WTC11 (cell line): Measurements from ENCODE around the gene TTC17. TPM values are rescaled to one million over a fixed set of nuclear protein-coding genes. Genes with fewer than 3 reads are reported as not detected.

Experiments used
- ATAC-seq: fragments of 200-7000 bp; cut with Tn5 transposase; 2 replicates; pipeline ENCODE4 v1.10.0; 2021; ENCODE audit warnings: mild to moderate bottlenecking, moderate library complexity
- CTCF ChIA-PET: fragments of 300-600 bp; sonication (Branson Sonifier 250); formaldehyde crosslinking; loops from one replicate; lab custom pipeline; 2021; ENCODE audit warnings: antibody characterized with exemption; lab: Charles Lee
- POLR2A ChIA-PET: fragments of 350-600 bp; sonication (Branson Sonifier 250); formaldehyde crosslinking; loops from one replicate; lab custom pipeline; 2021; ENCODE audit warnings: antibody characterized with exemption; lab: Charles Lee
- DNase-seq: peaks from one replicate; pipeline ENCODE4 v3.0.0; 2021; ENCODE audit warnings: low spot score
- H3K27ac Mint-ChIP-seq: 2 replicates; pipeline ENCODE4 v1.8.0; 2021; ENCODE audit warnings: mixed read lengths
- H3K27me3 Mint-ChIP-seq: 2 replicates; pipeline ENCODE4 v1.8.0; 2021; ENCODE audit warnings: low read depth, mild to moderate bottlenecking, moderate library complexity, mixed read lengths
- H3K36me3 Mint-ChIP-seq: 2 replicates; pipeline ENCODE4 v1.8.0; 2021; ENCODE audit warnings: mixed read lengths
- H3K4me1 Mint-ChIP-seq: 2 replicates; pipeline ENCODE4 v1.8.0; 2022; ENCODE audit warnings: mixed read lengths
- H3K4me3 Mint-ChIP-seq: 2 replicates; pipeline ENCODE4 v1.8.0; 2021; ENCODE audit warnings: mild to moderate bottlenecking, moderate library complexity, mixed read lengths
- H3K9me3 Mint-ChIP-seq: 2 replicates; pipeline ENCODE4 v1.8.0; 2021; ENCODE audit warnings: mixed read lengths
- MXD4 ChIP-seq: fragments of 250-450 bp; sonication (Bioruptor Pico); IDR thresholded peaks from 2 replicates; pipeline ENCODE4 v1.8.0; 2021; ENCODE audit warnings: mild to moderate bottlenecking, moderate library complexity, borderline replicate concordance
- NFYB ChIP-seq: sonication (generic); formaldehyde crosslinking; conservative IDR thresholded peaks from 2 replicates; pipeline ENCODE4 v1.8.0; 2022; ENCODE audit warnings: low read depth, missing genetic modification reagents
- NR3C1 ChIP-seq: sonication (generic); formaldehyde crosslinking; conservative IDR thresholded peaks from 2 replicates; pipeline ENCODE4 v1.8.1; 2023; ENCODE audit warnings: low read depth, mild to moderate bottlenecking, missing genetic modification reagents
- PRDM15 ChIP-seq: sonication (generic); formaldehyde crosslinking; IDR thresholded peaks from 2 replicates; pipeline ENCODE4 v1.8.0; 2022; ENCODE audit warnings: missing genetic modification reagents
- RELA ChIP-seq: sonication (generic); formaldehyde crosslinking; IDR thresholded peaks from 2 replicates; pipeline ENCODE4 v1.8.1; 2022; ENCODE audit warnings: missing genetic modification reagents, mild to moderate bottlenecking, borderline replicate concordance
- USF2 ChIP-seq: sonication (generic); formaldehyde crosslinking; IDR thresholded peaks from 2 replicates; pipeline ENCODE4 v1.8.1; 2023; ENCODE audit warnings: mild to moderate bottlenecking, missing genetic modification reagents, moderate library complexity
- ZNF121 ChIP-seq: sonication (generic); formaldehyde crosslinking; IDR thresholded peaks from 2 replicates; pipeline ENCODE4 v1.8.0; 2023; ENCODE audit warnings: missing genetic modification reagents
- ZNF219 ChIP-seq: sonication (generic); formaldehyde crosslinking; IDR thresholded peaks from 2 replicates; pipeline ENCODE4 v1.8.0; 2023; ENCODE audit warnings: missing genetic modification reagents, mild to moderate bottlenecking, borderline replicate concordance
- ZNF281 ChIP-seq: sonication (generic); formaldehyde crosslinking; IDR thresholded peaks from 2 replicates; pipeline ENCODE4 v1.8.0; 2023; ENCODE audit warnings: mild to moderate bottlenecking, missing genetic modification reagents
- ZNF396 ChIP-seq: fragments of 250-450 bp; sonication (Bioruptor Pico); IDR thresholded peaks from 2 replicates; pipeline ENCODE4 v1.8.0; 2021; ENCODE audit warnings: mild to moderate bottlenecking, moderate library complexity, borderline replicate concordance
- total RNA-seq: library from RNA; stranded (reverse); gene quantifications from 3 replicates; pipeline ENCODE4 v1.2.3, GENCODE V29; 2021

The TTC17 gene
- total RNA-seq, 1 experiment from 2014 or later: 69.0 TPM

DNA sequence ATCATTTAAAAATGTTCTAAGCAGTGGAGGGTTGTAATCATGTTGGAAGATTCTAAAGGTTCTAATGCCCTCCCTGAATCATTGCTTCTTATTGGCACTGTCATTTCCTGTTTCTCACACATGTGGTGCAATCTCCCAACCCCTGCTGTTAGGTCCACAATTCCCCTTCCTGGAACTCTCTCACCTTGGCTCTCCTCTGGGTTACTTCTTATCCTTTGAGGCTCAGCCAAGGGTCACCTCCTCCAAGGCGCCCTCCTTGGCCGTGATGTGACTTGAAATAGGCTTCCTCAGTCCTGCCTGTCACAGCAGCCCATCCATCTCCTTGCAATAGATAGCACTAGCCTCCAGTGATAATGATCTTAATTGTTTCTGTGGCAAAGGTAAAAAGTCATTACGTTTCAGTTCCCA, 149.8 kb downstream of the TTC17 start (continued):
- TF ChIP-seq PRDM15 (CRISPR knock-in tag): no peak
- no peak for TF ChIP-seq ZNF219
- TF ChIP-seq MXD4 (CRISPR knock-in tag): no peak
- no peak for TF ChIP-seq ZNF281
- no peak for TF ChIP-seq RELA (CRISPR knock-in tag)
- no peak for TF ChIP-seq NFYB (CRISPR knock-in tag)

DNA sequence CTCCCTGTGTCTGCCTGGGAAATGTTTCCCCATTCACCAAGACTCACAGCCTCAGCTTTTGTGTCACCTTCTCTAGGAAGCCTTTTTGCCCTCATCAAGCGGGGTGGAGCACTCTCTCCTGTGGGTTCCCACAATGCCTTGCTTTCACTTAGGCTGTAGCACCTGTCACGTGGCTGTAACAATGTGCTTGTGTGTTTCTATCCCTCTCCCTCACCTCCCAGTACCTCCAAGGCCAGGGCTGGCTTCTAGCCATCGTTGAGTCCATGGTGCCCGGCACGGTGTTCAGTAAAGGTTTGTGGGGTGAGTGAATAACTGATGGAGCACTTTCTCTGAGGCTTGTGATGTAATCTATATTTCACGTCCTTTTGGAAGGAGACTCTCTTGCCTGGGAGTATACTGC, 153.2 kb downstream of the TTC17 start:
- TF ChIP-seq RELA (CRISPR knock-in tag): no peak
- TF ChIP-seq NR3C1: no peak
- no peak for TF ChIP-seq ZNF281
- TF ChIP-seq, all 79 proteins: peak for 0
- no peak overlapping the region for H3K27ac Mint-ChIP-seq
- H3K9me3 Mint-ChIP-seq: peaks cover 12% of the 10 kb centered on the region
- DNase-seq: no peak
- H3K27me3 Mint-ChIP-seq: peaks cover 23% of the 10 kb centered on the region
- CTCF ChIA-PET: interaction anchor here (1.9 to 8.0 kb wide), 2 partner anchors 8 to 64 kb away, joined by 9 to 112 read pairs; no protein-coding TSS in a partner anchor
- peaks cover 12% of the 10 kb centered on the region for H3K4me1 Mint-ChIP-seq
- POLR2A ChIA-PET: no interaction called here
- no peak for ATAC-seq
- no peak overlapping the region for H3K4me3 Mint-ChIP-seq
- no peaks in the 10 kb centered on the region for H3K36me3 Mint-ChIP-seq

GRCh38 chr11:43515090-43515489, 156.4 kb downstream of the TTC17 start:
- TF ChIP-seq USF2 (CRISPR knock-in tag) (peak; percentile 40; the same call in 1 of the 2 replicates), ZNF396 (no peak), ZNF121 (CRISPR knock-in tag) (peak; percentile 67; the same call in 1 of the 2 replicates)
- Mint-ChIP-seq H3K4me1 (0 out of 2 replicates have a peak, but pooled peaks cover 3% of the 10 kb centered on the region), H3K27ac (no peak overlapping the region), H3K27me3 (peaks cover 30% of the 10 kb centered on the region), H3K36me3 (no peaks in the 10 kb centered on the region), H3K9me3 (peaks cover 12% of the 10 kb centered on the region), H3K4me3 (no peak overlapping the region)
- ATAC-seq (peak; percentile 94), DNase-seq (peak; percentile 57)
- CTCF ChIA-PET: interaction anchor here (0.6 to 8.0 kb wide), 25 partner anchors 10 to 203 kb away, joined by 3 to 112 read pairs (median 4); partner anchors contain the start of gene API5
- POLR2A ChIA-PET: interaction anchor here (0.6 kb wide), 1 partner anchor 18 kb away, joined by 5 read pairs; no protein-coding TSS in a partner anchor
